Fibroblast of skin of scalp (primary cell): ENCODE results near the gene MAPK4. TPM values are rescaled to one million over a fixed set of nuclear protein-coding genes. Genes with fewer than 3 reads are reported as not detected.
A peak's percentile ranks its signal among the peaks of the same experiment; 100 is the strongest.
"Not testable (repeated sequence)": the region's sequence is repeated elsewhere in the genome, so short reads cannot be mapped to it uniquely, and the experiment has no call there.

Experiments
- DNase-seq: peaks from one replicate; pipeline ENCODE4 v3.0.0-alpha.2; 2013
- polyA plus RNA-seq, 2 experiments: library from polyadenylated mRNA; unstranded; fragments of 120-200 nt; gene quantifications; one replicate each; pipeline ENCODE4 v1.2.1, GENCODE V29; 2013; ENCODE audit not compliant: insufficient read length in 2 of 2

MAPK4 gene
- 0.04 TPM for polyA plus RNA-seq (2013, experiment 1 of 2; ENCODE audit: insufficient read length)
- polyA plus RNA-seq (2013, experiment 2 of 2; ENCODE audit: insufficient read length) = 0.36 TPM

GRCh38 chr18:50559752-50560680 lies at the start of gene MAPK4:
Gene MAPK4, plus strand, starts transcription at chr18:50560087. Its CDS starts 103,872 bp downstream, at chr18:50663959.
- DNase-seq = peak; percentile 25

- DNase-seq = not testable (repeated sequence)
Measured at GRCh38 chr18:50517277-50517676, 42.6 kb upstream of the MAPK4 start.

GRCh38 chr18:50518787-50519546 lies 40.9 kb upstream of the MAPK4 start:
- DNase-seq = no peak

DNA sequence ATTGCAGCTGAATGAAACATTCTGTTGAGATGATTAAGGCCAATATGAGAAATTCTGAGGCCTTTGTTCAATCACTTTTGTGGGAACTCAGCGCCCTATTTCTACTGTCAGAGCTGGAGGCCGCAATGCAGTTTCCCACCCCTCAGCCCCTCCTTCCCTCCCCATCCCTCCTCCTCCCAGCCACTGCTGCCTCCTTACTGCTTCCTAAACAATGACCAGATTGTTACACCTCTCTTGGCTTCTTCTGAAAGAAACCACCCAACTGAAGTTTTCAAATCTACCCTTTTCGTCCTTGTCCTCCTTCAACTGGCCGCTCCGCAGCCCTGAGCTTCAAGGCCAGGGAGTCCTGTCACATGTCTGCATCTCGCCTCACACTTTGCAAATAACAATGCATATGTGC lies 36.7 kb upstream of the MAPK4 start:
- DNase-seq = no peak

GRCh38 chr18:50527636-50528307 lies 32.1 kb upstream of the MAPK4 start:
- DNase-seq = no peak

GRCh38 chr18:50528806-50529205 lies 31.1 kb upstream of the MAPK4 start:
- DNase-seq = no peak

GRCh38 chr18:50533822-50534221 lies 26.1 kb upstream of the MAPK4 start:
- DNase-seq = not testable (repeated sequence)

- DNase-seq = not testable (repeated sequence)
Measured at GRCh38 chr18:50544476-50544875, 15.4 kb upstream of the MAPK4 start.

DNA sequence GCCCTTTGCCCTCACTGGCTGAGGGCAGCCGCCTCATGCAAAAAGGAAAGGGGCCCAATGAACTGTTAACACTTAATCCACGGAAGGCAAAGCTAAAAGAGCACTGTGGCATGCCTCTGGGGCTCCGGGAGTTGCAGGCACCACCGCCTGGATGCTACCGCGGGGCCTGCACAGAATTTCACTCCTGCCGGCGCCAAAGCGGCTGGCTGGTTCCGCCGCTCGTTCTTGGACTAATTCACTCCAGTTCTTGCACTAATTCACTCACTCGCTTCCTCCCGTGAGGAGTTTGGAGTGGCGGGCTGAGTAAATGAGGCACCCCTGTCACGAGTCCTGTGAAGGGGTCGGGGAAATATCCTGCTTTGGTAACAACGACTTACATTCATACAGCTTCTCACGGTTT lies 14.0 kb upstream of the MAPK4 start:
- no peak for DNase-seq

DNA sequence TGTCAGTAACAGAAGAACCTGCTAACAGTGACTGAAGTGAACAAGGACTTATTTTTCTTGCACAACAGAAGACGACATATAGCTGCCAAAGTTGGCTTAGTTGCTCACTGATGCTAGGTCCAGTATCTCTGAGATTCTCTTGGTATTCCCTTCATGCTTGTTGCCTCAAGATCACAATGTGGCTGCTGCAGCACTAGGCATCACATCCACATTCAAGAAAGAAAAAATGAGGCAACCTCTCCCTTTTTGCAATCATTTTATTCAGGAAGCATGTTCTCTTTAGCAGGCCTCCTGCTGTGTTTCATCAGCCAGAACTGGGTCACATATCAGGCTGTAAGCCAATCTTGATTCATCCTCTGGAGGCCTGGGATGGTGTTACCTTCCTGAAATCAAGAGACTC lies 11.7 kb upstream of the MAPK4 start:
- no peak for DNase-seq

- not testable (repeated sequence) for DNase-seq
Measured at GRCh38 chr18:50551651-50552050, 8.2 kb upstream of the MAPK4 start.

- no peak for DNase-seq
Measured at GRCh38 chr18:50558157-50558556, 1.7 kb upstream of the MAPK4 start.

DNA sequence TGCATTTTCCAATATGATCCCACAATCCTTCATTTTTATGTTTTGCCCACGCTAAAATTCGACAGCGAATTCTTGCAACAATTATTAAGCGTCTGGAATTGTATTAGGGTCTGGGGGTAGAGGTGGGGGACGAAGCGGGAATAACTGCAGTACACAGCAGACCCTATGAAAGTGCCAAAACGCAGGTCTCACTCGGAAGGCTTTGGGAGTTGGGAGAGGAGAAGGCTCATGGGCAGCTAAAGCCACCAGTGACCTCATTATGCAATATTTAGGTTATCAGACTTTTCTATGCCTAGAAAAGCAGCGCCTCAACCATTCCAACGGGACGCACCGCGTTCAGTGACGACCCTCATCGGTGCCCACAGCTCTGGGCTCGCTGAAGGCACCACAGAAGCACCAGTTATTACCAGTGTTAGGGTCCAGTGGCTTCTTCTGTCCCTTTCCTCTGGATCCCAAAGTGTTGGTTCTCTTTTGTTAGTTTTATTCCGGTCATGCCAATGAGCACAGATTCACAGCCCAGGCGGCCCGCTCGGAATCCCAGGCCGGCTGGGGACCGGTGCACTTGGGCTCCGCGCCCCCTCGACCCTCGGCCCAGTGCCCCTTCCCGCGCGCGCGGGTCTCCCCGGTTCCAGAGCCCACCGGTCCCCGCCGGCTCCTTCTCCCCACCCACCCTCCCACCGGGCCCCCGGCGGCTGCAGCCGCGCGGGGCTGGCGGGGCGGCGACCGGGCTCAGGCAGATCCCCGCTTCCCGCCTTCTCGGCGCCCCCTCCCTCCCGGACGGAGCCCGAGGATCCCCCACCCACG lies 737 bp upstream of the MAPK4 start:
- no peak for DNase-seq

GRCh38 chr18:50560681-50561629 lies 1.1 kb downstream of the MAPK4 start:
- DNase-seq = no peak

GRCh38 chr18:50562258-50562657 lies 2.4 kb downstream of the MAPK4 start:
- DNase-seq = not testable (repeated sequence)

GRCh38 chr18:50562686-50563085 lies 2.8 kb downstream of the MAPK4 start:
- DNase-seq = no peak

DNA sequence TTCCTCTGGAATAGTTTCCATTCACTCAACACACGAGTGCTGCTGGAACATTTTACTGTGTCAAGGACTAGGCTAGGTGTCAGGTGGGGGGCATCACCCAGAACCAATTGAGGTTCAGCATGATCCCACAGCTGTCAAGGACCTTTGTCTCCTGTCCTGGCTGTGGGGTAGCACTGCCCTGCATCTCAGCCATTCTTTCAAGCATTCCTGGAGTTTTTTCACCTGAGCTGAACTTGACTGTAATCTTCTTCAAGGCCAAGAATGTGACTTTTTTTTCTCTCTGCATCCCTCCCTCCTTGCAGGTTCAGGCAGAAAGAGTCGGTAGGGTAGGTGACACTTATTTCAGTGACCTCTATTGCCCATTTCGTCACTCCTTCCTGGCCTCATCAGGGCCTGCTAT lies 3.5 kb downstream of the MAPK4 start:
- DNase-seq = no peak

DNA sequence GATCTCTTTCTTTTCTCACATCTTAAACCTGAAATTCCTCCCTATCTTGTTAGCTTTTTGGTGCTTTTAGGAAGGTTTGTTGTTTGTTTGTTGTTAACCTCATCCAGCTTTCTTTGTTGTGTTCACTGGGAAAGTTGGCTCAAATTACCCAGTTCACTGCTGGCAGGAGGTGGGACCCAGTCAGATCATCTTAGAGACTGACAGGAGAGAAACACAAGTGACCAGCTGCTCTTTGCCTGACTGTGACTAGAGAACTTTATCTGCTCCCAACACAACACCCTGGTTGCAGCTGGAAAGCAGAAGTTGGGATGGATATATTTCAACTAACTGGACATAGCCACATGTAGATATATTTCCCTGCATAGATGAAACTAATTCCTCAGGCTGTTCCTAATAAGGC lies 10.0 kb downstream of the MAPK4 start:
- DNase-seq = no peak

DNA sequence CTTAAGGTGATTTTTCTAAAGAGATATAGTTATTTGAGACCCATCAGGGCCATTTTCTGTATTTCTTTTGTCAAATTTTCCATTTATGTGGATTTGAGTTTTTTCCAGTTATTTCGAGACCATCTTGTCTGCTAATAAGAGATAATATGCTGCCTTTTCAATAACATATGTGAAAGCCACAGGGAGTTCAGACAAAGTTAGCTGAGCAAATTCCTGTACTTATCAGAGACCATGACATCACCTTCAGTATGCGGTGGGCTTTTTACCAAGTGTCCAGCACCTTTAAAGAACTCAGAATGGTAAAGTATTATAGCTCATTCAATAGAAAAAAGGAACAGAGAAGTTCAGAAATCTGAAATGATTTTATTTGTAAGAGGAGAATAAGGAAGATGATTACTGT lies 11.7 kb downstream of the MAPK4 start:
- DNase-seq = no peak

- DNase-seq = not testable (repeated sequence)
Measured at GRCh38 chr18:50573196-50573595, 13.3 kb downstream of the MAPK4 start.

DNA sequence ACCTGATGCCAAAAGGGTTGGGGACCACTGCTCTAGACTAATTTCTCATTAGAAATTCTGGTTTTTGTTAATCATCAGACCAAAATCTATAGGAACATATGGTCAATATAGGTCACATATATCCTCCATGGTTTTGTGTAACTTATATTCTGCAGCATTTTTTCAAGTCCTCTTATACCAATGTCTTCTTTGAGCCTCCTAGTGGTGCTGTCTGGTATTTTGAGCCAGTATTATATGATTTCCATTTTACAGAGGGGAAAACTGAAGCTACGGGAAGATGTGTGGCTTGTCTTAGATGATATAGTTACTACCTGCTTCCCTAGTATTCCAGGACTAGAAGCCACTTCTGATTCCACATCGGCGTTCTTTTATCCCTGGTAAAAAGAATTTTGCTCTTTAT lies 13.8 kb downstream of the MAPK4 start:
- no peak for DNase-seq
